Body of pancreas (tissue), 4 donors: ENCODE results near the gene TIMP4.

Experiments
- CTCF ChIP-seq, 7 experiments: fragments of 450-650 bp in 4 of 7; fragments of 200-600 bp in 3 of 7; sonication (generic) in 3 of 7; IDR thresholded peaks; one replicate each; pipeline ENCODE4 v1.5.1; 2016 to 2019; ENCODE audit warnings: antibody characterized with exemption in 7 of 7
- POLR2A ChIP-seq, 3 donors: fragments of 450-650 bp; IDR thresholded peaks; one replicate each; pipeline ENCODE4 v1.6.1; 2016; ENCODE audit warnings: antibody characterized with exemption in 3 of 3, mild to moderate bottlenecking in 2 of 3

GRCh38 chr3:12115104-12115503 lies 43.6 kb downstream of the TIMP4 start:
- no peak for TF ChIP-seq CTCF (IDR thresholded peaks at IDR 0.05)
- TF ChIP-seq POLR2A (IDR thresholded peaks at IDR 0.05): no peak
